ENCODE measurements around the gene MGP.

Gene MGP

DNA sequence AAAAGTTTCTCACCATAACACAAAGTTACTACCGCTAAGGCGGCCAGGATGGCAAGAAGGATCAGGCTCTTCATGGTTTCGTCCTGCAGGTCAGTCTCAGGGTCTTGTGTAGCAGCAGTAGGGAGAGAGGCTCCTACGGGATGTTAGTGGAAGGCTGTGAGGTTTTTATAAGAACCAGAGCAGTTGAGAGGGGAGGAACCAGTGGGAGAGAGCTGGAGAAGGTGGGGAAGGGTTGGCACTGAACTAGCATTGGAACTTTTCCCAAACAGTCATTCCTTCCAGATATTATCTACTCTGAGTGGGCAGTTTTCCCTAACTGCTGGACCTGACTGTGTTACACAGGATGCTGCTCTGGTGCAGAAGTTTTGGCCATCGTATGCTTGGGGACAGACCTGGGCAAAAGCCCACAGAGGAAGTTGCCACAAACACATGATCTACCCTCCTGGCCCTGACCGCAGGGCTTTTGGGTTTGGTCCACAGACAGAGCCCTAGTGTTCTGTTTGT, at the start of gene MGP:
TSS of gene MGP (minus strand) at position 137 of the 504 bp plus-strand sequence. CDS start at position 74, 63 bp downstream.
- DNase-seq = no peak

DNA sequence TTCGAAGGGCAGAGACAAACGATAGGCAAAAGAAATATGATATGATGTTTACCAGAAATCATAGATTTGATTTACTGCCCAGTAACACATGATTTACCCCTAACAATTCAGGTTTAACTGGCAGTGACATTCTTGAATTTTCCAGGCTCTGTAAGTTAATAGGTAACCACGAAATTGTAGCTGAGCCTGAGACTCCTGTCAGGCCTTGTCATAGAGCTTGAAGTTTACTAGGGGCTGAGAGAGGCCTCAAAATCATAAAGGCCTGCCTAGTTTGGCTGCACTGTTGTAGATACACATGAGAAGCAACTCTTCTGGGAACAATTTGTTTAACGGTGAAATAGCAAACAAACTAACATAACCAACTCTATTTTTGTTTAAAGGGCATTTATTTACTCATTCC, 49.4 kb upstream of the MGP start:
- no peak for DNase-seq

DNA sequence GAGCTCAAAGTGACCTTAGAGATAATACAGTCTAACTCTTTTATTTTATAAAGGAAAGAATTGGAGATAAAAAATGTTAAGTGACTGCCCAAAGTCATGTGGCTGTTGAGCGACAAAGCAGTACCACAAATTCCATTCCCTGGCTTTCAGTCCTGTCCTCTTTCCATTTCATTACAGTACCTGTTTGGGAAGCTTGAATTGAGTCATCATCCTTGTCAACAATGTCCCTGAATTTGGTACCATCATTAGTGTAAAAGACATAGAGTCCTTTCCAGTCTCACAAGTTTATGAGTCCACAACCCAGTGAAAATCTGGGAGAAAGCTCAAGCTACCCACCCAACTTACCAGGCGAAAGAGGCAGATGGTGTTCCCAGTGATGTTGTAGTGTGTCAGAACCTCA, 48.9 kb upstream of the MGP start:
- DNase-seq = no peak

DNA sequence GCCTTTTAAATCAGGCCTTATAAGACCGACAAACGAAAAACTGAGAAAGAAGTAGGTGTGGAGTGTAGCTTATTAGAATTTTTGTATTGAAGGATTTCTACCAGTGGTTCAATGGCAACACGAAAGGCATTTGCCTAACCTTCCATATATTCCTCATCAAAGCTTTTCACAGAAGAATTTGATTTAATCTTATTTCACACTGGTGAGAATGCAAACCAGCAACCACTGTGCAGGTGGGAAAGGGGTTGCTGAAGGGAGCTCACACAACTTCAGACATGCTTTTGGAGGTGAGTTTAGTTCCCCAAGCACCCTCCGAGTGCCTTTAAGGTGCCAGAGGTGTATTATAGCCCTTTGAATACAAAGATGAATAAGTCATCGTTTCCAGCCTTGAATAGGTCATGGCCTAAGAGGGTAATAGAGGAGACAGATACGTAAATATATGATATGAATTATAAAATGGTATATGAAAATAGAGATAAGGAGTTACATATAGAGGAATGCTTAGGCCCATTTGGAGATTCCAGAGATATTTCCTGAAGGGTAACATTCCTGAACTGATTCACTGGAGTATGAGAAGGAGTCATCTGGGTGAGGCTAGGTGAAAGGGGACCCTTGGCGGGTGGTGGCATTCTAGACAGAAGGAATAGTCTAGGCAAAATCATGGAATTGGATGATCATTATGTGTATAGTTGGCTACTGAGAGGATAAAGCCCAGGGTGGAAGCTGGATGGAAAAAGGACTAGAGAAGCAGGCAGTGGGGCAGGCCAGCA, 46.3 kb upstream of the MGP start:
- DNase-seq = no peak

DNA sequence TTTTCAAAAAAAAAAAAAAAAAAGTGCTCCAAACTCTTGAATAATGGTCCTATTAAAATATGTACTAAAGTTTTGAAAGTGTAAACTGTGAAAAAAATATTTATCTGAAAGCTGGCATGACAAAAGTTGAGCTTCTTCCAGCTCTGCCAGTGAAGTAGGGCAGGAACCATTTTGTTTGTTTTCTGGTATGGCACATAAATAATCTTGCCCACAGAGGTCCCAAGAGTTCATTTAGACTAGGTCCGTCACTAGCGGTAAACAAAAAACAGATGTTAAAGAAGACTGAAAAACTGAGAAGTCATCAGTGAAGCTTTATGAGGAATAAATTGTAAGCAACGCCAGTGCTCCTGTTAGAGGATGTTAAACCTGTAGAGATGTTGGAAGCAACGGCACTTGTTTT, 45.7 kb upstream of the MGP start:
- DNase-seq = no peak

DNA sequence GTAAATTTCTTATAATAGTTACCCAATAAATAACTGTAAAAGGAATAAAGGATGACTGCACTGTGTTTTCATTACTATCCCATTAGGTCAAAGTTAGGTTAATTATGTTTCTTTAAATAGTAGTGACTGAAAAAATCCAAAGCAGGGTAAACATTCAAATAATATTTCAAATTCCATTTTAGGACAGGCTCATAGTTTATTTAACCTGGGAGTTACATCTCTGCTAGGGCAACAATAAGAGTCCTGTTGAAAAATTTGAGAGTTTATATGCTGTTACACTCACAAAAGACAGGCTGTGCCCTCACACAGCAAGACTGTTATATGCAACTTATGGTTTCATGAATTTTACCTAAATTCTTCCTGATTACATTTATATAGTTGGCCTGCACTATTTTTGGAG, 44.6 kb upstream of the MGP start:
- DNase-seq = no peak

DNA sequence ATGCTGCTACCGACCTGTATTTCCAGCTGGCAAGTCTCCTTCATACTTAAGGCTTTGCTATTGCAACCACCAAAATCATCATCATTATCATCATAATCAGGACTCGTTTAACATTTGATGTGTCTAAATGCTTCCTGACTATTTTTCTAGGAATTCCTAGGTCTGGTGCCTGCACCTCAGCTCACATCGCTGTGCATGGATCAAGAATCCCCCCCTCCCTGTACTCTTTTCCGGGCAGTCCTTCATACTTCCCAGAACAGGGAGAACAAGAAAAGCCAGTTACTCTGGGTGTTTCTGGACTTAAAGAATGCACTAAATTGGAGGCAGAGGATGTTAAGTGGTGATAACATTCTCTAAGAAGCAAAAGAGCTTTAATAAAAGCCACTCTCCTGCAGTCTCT, 43.3 kb upstream of the MGP start:
- no peak for DNase-seq

DNA sequence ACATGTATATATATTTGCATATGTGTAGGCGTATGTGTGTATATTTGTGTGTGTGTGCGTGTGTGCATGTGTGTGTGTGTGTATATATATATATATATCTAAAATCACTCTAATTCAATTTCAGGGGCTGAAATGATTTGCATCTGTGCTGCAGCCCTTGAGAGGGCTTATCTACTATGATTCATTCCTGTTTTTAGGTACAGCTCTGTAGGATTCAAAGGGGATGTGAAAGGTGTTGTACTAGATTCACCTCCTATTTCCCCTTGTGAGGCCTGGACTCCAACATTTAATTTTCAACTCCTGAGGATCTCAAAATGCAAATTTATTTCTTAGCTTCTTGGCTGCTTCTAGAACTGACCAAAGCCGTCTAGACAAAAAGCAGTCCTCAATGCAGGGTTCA, 41.6 kb upstream of the MGP start:
- DNase-seq = no peak

DNA sequence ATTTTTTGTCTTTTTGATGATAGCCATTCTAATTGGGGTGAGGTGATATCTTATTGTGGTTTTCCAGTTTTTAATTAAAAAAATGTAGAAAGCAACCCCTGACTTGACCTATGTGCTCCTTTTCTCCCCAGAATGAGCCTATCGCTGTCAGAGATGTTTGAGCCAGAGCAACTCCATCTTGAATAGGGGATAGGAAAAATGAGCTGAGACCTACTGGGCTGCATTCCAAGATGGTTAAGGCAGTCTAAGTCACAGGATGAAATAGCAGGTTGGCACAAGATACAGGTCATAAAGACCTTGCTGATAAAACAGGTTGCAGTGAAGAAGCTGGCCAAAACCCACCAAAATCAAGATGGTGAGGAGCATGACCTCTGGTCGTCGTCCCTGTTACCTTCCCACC, 38.9 kb upstream of the MGP start:
- DNase-seq = no peak

DNA sequence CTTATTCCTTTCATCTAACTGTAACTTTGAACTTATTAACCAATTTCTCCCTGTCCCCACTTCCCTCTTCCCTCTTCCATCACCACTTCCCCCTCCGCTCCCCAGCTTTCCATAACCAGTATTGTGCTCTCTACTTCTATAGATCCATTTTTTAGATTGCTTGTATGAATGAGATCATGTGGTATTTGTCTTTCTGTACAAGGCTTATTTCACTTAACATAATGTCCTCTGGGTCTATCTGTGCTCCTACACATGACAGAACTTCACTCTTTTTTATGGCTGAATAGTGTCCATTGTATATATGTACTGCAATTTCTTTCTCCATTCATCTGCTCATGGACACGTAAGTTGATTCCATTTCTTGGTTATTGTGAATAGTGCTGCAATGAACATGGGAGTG, 38.3 kb upstream of the MGP start:
- no peak for DNase-seq

DNA sequence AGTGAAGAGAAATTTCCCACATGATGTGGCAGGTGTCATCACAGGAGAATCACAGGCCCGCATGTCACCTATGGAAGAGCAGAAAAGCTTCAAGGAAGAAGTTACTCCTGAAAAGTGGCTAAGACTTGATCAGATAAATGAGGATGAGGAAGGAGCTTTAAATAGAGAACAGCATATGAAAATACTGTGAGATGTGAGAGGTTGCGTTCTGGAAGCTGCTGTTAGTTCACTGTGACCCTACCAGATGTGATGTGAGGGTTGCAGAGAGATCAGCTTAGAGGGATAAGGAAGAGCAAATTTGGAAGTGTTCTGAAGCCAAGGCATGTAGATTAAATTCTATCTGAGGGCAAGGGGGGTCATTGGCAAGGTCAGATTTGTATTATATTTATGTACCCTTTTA, 35.6 kb upstream of the MGP start:
- no peak for DNase-seq

DNA sequence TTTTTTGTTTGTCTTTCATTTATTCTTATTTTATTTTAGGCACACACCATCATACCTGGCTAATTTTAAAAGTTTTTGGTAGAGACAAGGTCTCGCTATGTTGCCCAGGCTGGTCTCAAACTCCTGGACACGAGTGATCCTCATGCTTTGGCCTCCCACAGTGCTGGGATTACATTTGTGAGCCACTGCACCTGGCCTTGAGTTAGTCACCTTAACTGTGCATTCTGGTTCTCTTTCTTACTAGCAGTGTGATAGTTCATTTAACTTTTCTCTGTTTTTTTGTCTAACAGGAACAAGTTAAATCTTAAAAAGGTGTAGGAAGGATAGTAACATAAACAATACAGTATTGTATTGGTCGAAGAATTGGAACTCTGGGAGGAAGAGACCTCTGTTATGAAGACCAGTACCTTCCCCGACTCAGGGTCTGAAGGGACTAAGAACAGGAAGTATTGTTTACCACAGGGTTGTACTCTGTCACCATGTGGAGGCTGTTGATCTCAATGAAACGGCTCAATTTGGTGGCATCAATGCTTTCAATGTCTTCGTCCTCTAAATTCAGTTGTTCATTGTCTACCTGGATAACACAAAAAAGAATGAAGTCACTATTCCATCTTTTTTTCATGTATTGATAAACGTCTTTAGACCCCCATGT, 34.9 kb upstream of the MGP start:
- no peak for DNase-seq

DNA sequence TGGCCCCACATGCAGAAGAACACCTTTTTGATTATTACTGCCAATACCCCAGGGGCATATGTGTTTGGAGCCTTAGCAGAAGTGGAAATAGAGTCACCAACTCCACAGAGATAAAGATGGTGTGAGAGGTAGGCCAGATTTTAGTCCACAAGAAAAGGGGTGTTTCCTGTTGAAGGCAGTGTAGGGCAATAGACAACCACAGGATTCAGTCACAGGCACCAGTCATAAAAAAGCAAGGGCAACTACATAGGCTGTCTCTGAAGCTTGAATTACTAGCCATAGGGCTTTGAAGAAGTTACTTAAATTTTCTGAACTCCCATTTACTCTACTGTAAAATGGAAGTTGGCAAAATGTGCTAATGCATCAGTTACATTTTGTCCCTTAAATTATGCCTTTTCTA, 33.8 kb upstream of the MGP start:
- no peak for DNase-seq

DNA sequence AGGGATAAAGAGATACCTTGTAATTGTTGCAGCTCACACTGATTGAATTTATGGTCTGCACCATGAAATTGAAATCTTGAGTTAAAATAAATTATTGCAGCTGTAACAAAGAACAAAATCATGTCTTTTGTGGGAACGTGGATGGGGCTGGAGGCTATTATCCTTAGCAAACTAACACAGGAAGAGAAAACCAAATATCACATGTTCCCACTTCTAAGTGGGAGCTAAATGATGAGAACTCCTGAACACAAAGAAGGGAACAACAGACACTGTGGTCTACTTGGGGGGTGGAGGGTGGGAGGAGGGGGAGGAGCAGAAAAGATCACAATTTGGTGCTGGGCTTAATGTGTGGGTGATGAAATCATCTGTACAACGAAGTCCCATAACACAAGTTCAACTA, 30.1 kb upstream of the MGP start:
- no peak for DNase-seq

DNA sequence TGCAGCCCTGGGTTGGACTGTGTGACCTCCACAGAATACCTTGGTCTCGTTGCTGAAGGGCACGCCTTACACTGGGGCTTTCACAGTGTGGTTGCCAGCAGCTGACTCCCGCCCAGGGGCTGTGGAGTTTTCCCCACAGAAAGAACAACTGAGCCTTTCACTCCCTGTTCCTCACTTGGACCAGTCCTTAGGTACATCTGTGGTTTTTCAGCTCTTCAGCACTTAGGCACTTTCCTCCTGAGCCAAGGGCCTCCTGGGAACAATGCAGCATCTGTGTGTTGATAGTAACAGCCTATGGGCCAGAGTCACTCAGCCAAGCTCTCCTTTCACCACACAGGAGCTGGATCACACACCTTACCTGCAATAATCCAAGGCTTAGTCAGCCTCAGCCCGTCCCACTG, 27.7 kb upstream of the MGP start:
- DNase-seq = no peak

DNA sequence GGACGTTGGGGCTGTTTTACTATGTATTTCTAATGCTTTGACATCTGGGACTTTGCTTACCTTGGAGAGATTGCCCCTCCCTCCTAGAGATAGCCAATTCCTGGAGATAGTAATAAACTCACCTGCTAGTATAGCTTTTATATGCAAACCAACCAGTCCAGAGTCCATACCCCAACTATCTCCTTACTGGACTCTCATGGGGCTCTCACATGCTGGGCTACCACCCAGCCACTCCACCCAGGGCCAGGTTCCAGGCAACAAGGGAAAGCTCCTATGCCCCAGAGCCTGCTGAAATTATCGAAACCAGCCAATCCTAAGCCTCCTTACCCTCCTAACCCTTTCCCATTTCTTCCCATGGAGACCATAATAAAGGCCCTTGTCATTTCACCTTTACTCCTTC, 25.5 kb upstream of the MGP start:
- DNase-seq = no peak

DNA sequence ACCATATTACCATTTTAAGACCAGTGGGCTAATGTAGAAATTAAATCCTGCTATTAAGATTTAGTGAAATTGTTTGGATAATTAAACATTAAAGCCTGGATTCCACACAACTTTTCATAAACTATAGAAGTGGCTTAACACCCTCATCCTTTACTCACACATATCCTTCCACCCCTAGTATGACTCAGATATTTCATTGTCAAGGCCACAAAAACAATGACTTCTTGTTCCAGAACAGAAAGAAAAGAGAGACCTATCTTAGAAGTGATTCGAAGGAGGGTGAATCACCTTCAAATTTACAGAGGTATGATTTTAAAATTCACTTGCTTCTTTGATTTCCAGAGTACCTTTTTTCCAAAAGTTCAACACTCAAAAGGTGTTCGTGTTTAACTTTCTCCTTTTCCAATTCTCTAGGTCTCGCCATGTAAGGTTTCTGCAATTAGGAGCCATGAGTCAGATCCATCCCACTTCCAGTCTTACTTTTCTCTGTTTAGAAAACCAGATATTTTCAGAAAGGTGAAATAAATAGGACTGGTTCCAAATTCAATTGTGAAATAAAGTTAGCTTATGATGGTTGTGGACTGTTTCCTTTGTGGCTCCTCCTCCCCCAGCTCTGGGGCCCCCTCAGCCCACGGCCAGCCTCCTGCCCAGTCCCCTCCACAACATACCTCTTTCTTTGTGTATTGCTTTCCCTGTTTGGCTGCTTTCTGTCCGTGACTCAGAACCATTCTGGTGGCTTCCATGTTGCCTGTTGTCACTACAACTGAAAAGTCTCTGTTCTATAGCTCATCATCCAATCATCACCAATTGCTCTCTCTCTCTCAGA, 24.6 kb upstream of the MGP start:
- DNase-seq = no peak

DNA sequence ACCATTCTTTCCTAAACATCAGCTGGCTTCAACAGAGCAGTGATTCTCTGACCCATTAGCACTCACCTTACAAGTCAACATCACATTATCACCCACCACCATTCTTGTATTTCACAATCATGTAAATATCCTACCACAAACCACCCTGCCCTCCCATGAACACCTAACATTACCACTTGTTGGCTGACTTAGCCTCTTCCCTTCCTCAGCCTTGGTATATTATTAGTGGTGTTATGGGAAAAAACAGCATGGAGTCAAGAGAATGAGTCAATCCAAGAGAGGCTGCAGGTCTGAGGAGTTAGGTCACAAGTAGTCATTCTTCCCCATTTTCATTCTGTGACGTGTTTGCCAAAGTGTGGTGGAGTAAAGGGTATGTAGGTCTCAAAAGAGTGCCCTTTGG, 22.3 kb upstream of the MGP start:
- DNase-seq = no peak

DNA sequence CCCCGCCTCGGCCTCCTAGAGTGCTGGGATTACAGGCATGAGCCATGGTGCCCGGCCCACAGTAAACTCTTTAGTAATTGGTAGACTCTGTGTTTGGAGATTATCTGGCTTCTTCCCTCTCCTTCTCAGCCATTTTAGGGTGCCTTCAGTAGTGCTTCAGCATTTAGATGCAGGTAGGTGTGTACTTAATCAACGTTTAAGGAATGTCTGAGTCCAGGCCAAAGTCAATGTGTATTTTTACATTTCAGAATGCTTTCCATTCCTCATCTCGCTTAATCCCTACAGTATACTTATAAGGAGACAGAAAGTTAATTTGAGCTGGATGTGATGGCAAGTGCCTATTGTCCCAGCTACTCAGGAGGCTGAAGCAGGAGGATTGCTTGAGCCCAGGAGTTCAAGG, 20.5 kb upstream of the MGP start:
- no peak for DNase-seq

DNA sequence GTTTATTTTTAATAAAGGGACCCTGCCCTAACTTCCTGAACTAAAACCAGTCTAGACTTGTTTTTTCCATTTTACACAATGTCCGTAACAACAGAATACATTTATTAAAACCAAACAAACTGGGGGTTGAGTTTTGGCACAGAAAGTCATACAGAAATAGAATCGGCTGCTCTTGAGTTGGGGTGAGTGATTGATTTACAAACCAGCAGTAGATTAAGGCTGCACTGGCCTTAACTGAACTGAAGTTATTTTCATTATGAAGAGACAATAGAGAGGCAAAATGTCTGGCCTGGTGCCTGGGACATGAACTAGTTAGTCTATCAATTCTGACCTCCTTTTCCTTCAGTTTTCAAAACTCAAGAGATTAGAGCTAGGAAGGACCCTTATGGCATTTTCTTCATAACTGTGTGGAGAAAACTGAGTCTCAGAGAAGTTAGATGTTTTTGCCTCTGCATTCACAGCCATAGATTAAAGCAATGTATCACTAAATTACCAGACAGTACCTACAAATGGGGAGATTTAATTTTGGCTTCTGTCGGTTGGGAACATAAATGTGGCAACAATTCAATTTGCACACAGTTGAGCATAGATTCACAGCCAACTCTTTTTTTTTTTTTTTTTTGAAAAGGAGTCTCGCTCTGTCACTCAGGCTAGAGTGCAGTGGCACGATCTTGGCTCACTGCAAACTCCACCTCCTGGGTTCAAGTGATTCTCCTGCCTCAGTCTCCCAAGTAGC, 19.8 kb upstream of the MGP start:
- DNase-seq = no peak

DNA sequence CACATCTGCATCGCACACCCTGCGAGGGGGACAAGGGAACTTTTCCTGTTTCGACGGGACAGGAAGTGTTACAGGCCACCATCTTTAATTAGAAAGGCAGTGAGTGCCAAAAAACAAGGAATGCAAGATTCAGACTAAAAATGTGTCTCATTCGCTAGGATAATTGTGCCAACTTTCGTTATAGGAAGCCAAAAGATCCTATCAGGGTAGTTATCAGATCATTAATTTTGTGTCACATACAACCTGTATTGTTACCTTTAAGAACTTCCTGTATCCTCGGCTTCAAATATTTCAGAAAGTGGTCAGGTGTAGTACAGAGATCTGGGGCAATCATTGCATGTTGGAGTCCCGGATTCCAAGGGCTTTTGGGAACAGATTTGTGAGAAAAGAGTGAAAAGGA, 19.2 kb upstream of the MGP start:
- no peak for DNase-seq

DNA sequence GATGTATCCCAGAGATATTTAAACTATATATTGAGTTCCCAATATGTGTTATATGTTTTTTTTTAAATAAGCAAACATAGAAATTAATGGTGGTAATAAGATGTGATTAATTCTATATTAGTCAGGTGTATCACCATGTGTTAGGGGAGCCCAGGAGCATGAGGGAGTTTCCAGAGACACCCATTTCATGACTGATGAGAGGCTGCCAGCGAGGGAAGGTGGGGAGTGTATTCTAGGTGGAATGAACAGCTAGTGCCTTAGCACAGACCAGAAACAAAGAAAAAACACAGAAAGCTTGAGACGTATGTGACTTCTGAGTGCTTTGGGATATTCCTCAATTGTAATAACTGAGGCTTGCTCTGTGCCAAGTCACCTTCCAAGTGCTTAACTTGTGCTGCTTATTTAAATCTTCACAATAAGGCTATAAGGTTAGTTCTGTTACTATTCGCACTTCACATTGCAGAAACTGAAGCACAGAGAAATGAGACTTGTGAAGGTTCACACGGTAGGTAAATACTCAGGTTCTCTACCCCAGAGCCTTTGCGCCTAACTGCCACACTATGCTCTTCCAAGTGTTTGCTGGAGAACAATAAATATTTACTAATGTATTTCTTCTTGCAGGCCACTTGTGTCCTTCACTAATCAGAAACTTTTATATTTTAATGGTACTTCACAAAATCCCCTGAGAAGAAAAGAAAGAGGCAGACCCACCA, 17.9 kb upstream of the MGP start:
- DNase-seq = no peak

Data from activated CD4-positive, alpha-beta T cell treated with anti-CD3 and anti-CD28 coated beads for 1 hour (primary cell).